ENCODE results near the gene LILRA5.
"Not testable (repeated sequence)": the region's sequence is repeated elsewhere in the genome, so short reads cannot be mapped to it uniquely, and the experiment has no call there.

LILRA5 gene

GRCh38 chr19:54312436-54313377 is at the start of gene LILRA5:
LILRA5 (minus strand) TSS chr19:54313166; CDS start chr19:54313019, 147 bp downstream.
- FAIRE-seq, result no peak

GRCh38 chr19:54361680-54362422 is 48.9 kb upstream of the LILRA5 start:
- not testable (repeated sequence) for FAIRE-seq

- not testable (repeated sequence) for FAIRE-seq
Observed at GRCh38 chr19:54359149-54359820, 46.3 kb upstream of the LILRA5 start.

- FAIRE-seq, result no peak
Observed at GRCh38 chr19:54357381-54357780, 44.4 kb upstream of the LILRA5 start.

- FAIRE-seq, result no peak
Observed at GRCh38 chr19:54356444-54357056, 43.6 kb upstream of the LILRA5 start.

GRCh38 chr19:54355675-54356074 is 42.7 kb upstream of the LILRA5 start:
- no peak for FAIRE-seq

- FAIRE-seq, result no peak
Observed at GRCh38 chr19:54354761-54355160, 41.8 kb upstream of the LILRA5 start.

- no peak for FAIRE-seq
Observed at GRCh38 chr19:54352546-54352945, 39.6 kb upstream of the LILRA5 start.

GRCh38 chr19:54352041-54352440 is 39.1 kb upstream of the LILRA5 start:
- no peak for FAIRE-seq

GRCh38 chr19:54351474-54351873 is 38.5 kb upstream of the LILRA5 start:
- no peak for FAIRE-seq

- no peak for FAIRE-seq
Observed at GRCh38 chr19:54345938-54346386, 33.0 kb upstream of the LILRA5 start.

- no peak for FAIRE-seq
Observed at GRCh38 chr19:54343868-54344267, 30.9 kb upstream of the LILRA5 start.

GRCh38 chr19:54341295-54341694 is 28.3 kb upstream of the LILRA5 start:
- no peak for FAIRE-seq

GRCh38 chr19:54339646-54340358 is 26.8 kb upstream of the LILRA5 start:
- FAIRE-seq, result no peak

- FAIRE-seq, result no peak
Observed at GRCh38 chr19:54338521-54338920, 25.6 kb upstream of the LILRA5 start.

GRCh38 chr19:54337858-54338230 is 24.9 kb upstream of the LILRA5 start:
- no peak for FAIRE-seq

GRCh38 chr19:54336893-54337857 is 24.2 kb upstream of the LILRA5 start:
- FAIRE-seq, result no peak

- FAIRE-seq, result no peak
Observed at GRCh38 chr19:54335979-54336892, 23.3 kb upstream of the LILRA5 start.

- no peak for FAIRE-seq
Observed at GRCh38 chr19:54335164-54335563, 22.2 kb upstream of the LILRA5 start.

Measured in colon (tissue), 2 donors.